ENCODE measurements around the gene EID2B. TPM values are rescaled to one million over a fixed set of nuclear protein-coding genes. Genes with fewer than 3 reads are reported as not detected.
A peak's percentile ranks its signal among the peaks of the same experiment; 100 is the strongest.

Gene EID2B
- total and polyA plus RNA-seq, 2 of the 8 experiments (the other 6 are each of a cell fraction or from before 2014, with no cell fraction given), result 2.1 to 2.4 TPM

- H3K14ac ChIP-seq (ENCODE audit: insufficient read length), result no peak overlapping the region
- peaks cover 0 to 4% (median 0%) of the 10 kb centered on the region in 4 experiments; a peak in 2 of 7 replicates for H3K4me1 ChIP-seq (replicated peaks in 1 of 4; ENCODE audit: control insufficient read depth in 3 of 4, insufficient read depth in 4 of 4, low read length in 3 of 4)
- no peak overlapping the region for H3K27ac ChIP-seq (ENCODE audit: low read depth, low read length)
- peak overlapping the region; percentile 52 to 91 (median 72) for H3K4me3 ChIP-seq (ENCODE audit: extremely low read depth in 1 of 4, insufficient read depth in 2 of 4, low read depth in 3 of 4, low read length in 4 of 4)
- peaks cover 0 to 3% of the 10 kb centered on the region in 2 experiments for H4K20me1 ChIP-seq (replicated peaks in 1 of 2; ENCODE audit: control insufficient read depth in 1 of 2, insufficient read depth in 2 of 2, low read length in 2 of 2)
- H2BK5ac ChIP-seq (ENCODE audit: low read depth, low read length), result no peak overlapping the region
- peaks cover 7% of the 10 kb centered on the region for H3K23me2 ChIP-seq (ENCODE audit: low read depth, low read length)
- peak overlapping the region; percentile 71 for H3K18ac ChIP-seq (ENCODE audit: extremely low read depth, low read length)
- H3K36me3 ChIP-seq (ENCODE audit: control insufficient read depth in 2 of 4, insufficient read depth in 4 of 4, low read length in 3 of 4), result no peaks in the 10 kb centered on the region
- H3K4me2 ChIP-seq (ENCODE audit: insufficient read depth in 1 of 2, low read depth in 2 of 2, low read length in 2 of 2), result peak overlapping the region; percentile 86 to 98
- peaks cover 3 to 6% of the 10 kb centered on the region in 2 experiments; a peak in 2 of 4 replicates for H3K9me3 ChIP-seq (ENCODE audit: insufficient read depth in 2 of 2, low read depth in 1 of 2, low read length in 1 of 2)
- no peak overlapping the region for H4K5ac ChIP-seq (ENCODE audit: insufficient read length, low read depth, low read length)
- CTCF ChIA-PET (ENCODE audit: partially characterized antibody), result interaction anchor here (0.9 to 1.9 kb wide), 7 partner anchors 10 to 258 kb away, joined by 3 to 11 read pairs (median 5); partner anchors contain the start of gene EID2B
- FAIRE-seq (no peak), DNase-seq (ENCODE audit: low read depth in 1 of 2, low spot score in 2 of 2) (peak; percentile 47 to 81)
- no peak overlapping the region for H2BK20ac ChIP-seq (ENCODE audit: low read length)
- 4% methylated on average over 63 of the region's 96 CpGs; no CpG with 5 or more reads in 1 of the 2 experiments for WGBS, 2 experiments (ENCODE audit: extremely low coverage in 1 of 2, insufficient coverage in 1 of 2, insufficient read length in 1 of 2, insufficient replicate concordance in 2 of 2, low coverage in 1 of 2, low lambda C conversion rate in 2 of 2, missing lambda C conversion rate in 1 of 2)
- no peak overlapping the region for H2BK120ac ChIP-seq (replicated peaks; ENCODE audit: low read depth, low read length)
- no peak overlapping the region for H3K4ac ChIP-seq (replicated peaks; ENCODE audit: insufficient read length, low read depth, low read length)
- H3K23ac ChIP-seq (ENCODE audit: insufficient read length), result no peak overlapping the region
- peak overlapping the region; percentile 35; the same call in 1 of the 2 replicates for H4K8ac ChIP-seq (ENCODE audit: extremely low read depth, insufficient read depth, low read length)
- H2AFZ ChIP-seq (ENCODE audit: low read length), result peak overlapping the region; percentile 78
- peak overlapping the region; percentile 72; the same call in 1 of the 2 replicates for H2BK15ac ChIP-seq (ENCODE audit: low read length)
- no peak overlapping the region for H2AK5ac ChIP-seq (ENCODE audit: low read depth, low read length)
- POLR2A ChIA-PET (ENCODE audit: partially characterized antibody), result interaction anchor here (0.5 to 3.4 kb wide), 14 partner anchors 9 to 164 kb away, joined by 3 to 15 read pairs (median 3); partner anchors contain the start of gene DLL3
- H3K79me2 ChIP-seq (ENCODE audit: control insufficient read depth in 1 of 2, insufficient read depth in 2 of 2, low read length in 2 of 2), result no peaks in the 10 kb centered on the region
- no peak overlapping the region for H2BK12ac ChIP-seq (ENCODE audit: low read depth, low read length)
- peaks cover 29 to 70% (median 63%) of the 10 kb centered on the region in 4 experiments for H3K27me3 ChIP-seq (replicated peaks in 1 of 4; ENCODE audit: control insufficient read depth in 3 of 4, extremely low read depth in 1 of 4, insufficient read depth in 3 of 4, low read length in 3 of 4)
- no peaks in the 10 kb centered on the region for H3K79me1 ChIP-seq (ENCODE audit: low read depth, low read length)
- peak overlapping the region; percentile 72 for H4K91ac ChIP-seq (replicated peaks; ENCODE audit: insufficient read length, low read length)
- H3K9ac ChIP-seq (replicated peaks in 1 of 4; ENCODE audit: extremely low read depth in 1 of 4, low read depth in 3 of 4, low read length in 3 of 4), result peak overlapping the region in 1 of 4 experiments; percentile 1; a peak in 1 of 7 replicates
- H3K56ac ChIP-seq (replicated peaks; ENCODE audit: insufficient read length, low read depth, low read length), result peak overlapping the region; percentile 63
- TF ChIP-seq POU5F1 (IDR thresholded peaks at IDR 0.05; ENCODE audit: low read depth, low read length) (no peak), KDM4A (IDR thresholded peaks at IDR 0.05; ENCODE audit: low read depth, low read length, severe bottlenecking) (peak; percentile 97), SIN3A (conservative IDR thresholded peaks at IDR 0.05 in 1 of 2, IDR thresholded peaks at IDR 0.05 in 1 of 2; ENCODE audit: low read depth in 1 of 2, low read length in 2 of 2) (peak in 1 of 2 experiments; percentile 42; a peak in 2 of 4 replicates), SUZ12 (IDR thresholded peaks at IDR 0.05; ENCODE audit: low read length) (peak; percentile 54; the same call in 1 of the 2 replicates), TCF12 (IDR thresholded peaks at IDR 0.05; ENCODE audit: low read depth, low read length) (no peak), TEAD4 (IDR thresholded peaks at IDR 0.05; ENCODE audit: low read depth, low read length) (peak; percentile 37; the same call in 1 of the 2 replicates), SP1 (IDR thresholded peaks at IDR 0.05; ENCODE audit: low read depth, low read length) (no peak), CTCF (IDR thresholded peaks at IDR 0.05; ENCODE audit: control extremely low read depth in 1 of 3, insufficient read depth in 1 of 3, low read depth in 1 of 3, low read length in 3 of 3) (no peak)
These were observed 25.5 kb downstream of the EID2B start for GRCh38 chr19:39506944-39507714.
